DND-41 (cell line): ENCODE data around the gene UBE2D2.
A peak's percentile ranks its signal among the peaks of the same experiment; 100 is the strongest.

Experiments
- ATAC-seq: fragments of 200-7000 bp; cut with Tn5 transposase; 3 replicates; pipeline ENCODE4 v1.9.1; 2021; ENCODE audit warnings: low read depth; ENCODE audit not compliant: insufficient read depth
- DNase-seq: peaks from one replicate; pipeline ENCODE4 v3.0.0-alpha.2; 2020
- H2AFZ ChIP-seq: 2 replicates; pipeline ENCODE4 v1.6.0; 2012; ENCODE audit warnings: low read depth, low read length
- H3K27ac ChIP-seq: 2 replicates; pipeline ENCODE4 v1.5.1; 2012; ENCODE audit warnings: low read length, inconsistent platforms
- H3K27me3 ChIP-seq: fragments of 200-600 bp; sonication (generic); 2 replicates; pipeline ENCODE4 v1.6.0; 2012; ENCODE audit warnings: low read length, mild to moderate bottlenecking, inconsistent platforms; ENCODE audit not compliant: insufficient read depth, poor library complexity
- H3K36me3 ChIP-seq: 2 replicates; pipeline ENCODE4 v1.5.1; 2012; ENCODE audit warnings: low read length, inconsistent platforms; ENCODE audit not compliant: insufficient read depth
- H3K4me1 ChIP-seq: 2 replicates; pipeline ENCODE4 v1.5.1; 2012; ENCODE audit warnings: mild to moderate bottlenecking, low read length; ENCODE audit not compliant: insufficient read depth
- H3K4me2 ChIP-seq: 2 replicates; pipeline ENCODE4 v1.6.0; 2012; ENCODE audit warnings: mild to moderate bottlenecking, moderate library complexity, low read length, inconsistent platforms; ENCODE audit not compliant: insufficient read depth
- H3K4me3 ChIP-seq, 2 experiments: fragments of 200-600 bp in 1 of 2; shearing (Covaris generic) in 1 of 2; 2 replicates each; pipeline ENCODE4 v1.5.1; 2012 to 2016; ENCODE audit warnings: inconsistent platforms in 2 of 2, low read length in 2 of 2, mild to moderate bottlenecking in 2 of 2, low read depth in 1 of 2, moderate library complexity in 1 of 2
- H3K79me2 ChIP-seq: 2 replicates; pipeline ENCODE4 v1.6.0; 2012; ENCODE audit warnings: low read length, inconsistent platforms; ENCODE audit not compliant: insufficient read depth
- H3K9ac ChIP-seq: 2 replicates; pipeline ENCODE4 v1.6.0; 2012; ENCODE audit warnings: low read depth, mild to moderate bottlenecking, inconsistent platforms, low read length, moderate library complexity
- H3K9me3 ChIP-seq: 2 replicates; pipeline ENCODE4 v1.5.1; 2012; ENCODE audit warnings: low read length, moderate library complexity, mild to moderate bottlenecking, inconsistent platforms; ENCODE audit not compliant: insufficient read depth, severe bottlenecking
- H4K20me1 ChIP-seq: 2 replicates; pipeline ENCODE4 v1.6.0; 2012; ENCODE audit warnings: low read length; ENCODE audit not compliant: insufficient read depth
- EZH2 ChIP-seq: IDR thresholded peaks from 3 replicates; pipeline ENCODE4 v1.6.1; 2012; ENCODE audit warnings: borderline replicate concordance, low read depth, mild to moderate bottlenecking, moderate library complexity, low read length, inconsistent platforms; ENCODE audit not compliant: severe bottlenecking
- TF ChIP-seq, protein P1 (sequence below): IDR thresholded peaks from 2 replicates; pipeline ENCODE4 v1.5.1; 2012; ENCODE audit warnings: borderline replicate concordance, low read length, moderate library complexity, mild to moderate bottlenecking; ENCODE audit not compliant: poor library complexity, severe bottlenecking; ENCODE audit errors: extremely low read depth

Gene UBE2D2

DNA sequence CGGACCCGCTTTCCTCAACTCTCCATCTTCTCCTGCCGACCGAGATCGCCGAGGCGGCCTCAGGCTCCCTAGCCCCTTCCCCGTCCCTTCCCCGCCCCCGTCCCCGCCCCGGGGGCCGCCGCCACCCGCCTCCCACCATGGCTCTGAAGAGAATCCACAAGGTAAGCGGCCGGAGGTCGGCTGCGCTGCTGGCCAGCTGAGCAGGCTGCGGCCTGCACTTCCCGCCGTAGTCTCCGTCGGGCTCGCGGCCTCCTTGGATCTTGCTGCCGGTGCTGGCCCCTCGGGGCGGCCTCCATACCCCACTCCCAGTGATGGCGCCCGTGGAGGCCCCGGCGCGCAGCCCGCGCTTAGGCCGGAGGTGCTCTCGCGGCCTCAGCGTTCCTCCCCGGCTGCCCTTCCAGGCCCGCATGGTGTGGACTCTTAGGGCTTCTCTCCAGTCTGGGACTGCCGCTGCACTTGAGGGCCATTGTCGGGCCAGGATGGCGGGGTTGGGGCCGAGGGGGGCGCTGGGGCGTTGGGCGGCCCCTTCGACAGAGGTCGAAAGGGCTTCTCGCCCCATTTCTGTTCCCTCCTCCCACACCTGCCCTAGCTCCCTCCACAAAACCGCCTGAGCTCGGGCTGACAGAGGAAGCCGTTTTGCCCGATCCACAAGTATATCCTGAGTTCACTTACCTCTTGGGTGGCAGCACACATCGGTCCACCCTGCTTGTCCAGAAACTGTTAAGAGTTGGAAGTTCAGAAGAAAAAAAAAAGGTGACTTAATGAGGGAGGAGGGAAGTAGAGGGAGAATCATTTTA lies 714 bp downstream of the UBE2D2 start:
- peaks cover 53% of the 10 kb centered on the region for H3K4me1 ChIP-seq
- H3K27me3 ChIP-seq: no peaks in the 10 kb centered on the region
- peaks cover 42% of the 10 kb centered on the region for H4K20me1 ChIP-seq
- no peaks in the 10 kb centered on the region for H3K9me3 ChIP-seq
- H3K4me3 ChIP-seq: peak overlapping the region; percentile 53 to 75
- H3K27ac ChIP-seq: peak overlapping the region; percentile 92
- peaks cover 22% of the 10 kb centered on the region for H3K36me3 ChIP-seq
- H2AFZ ChIP-seq: peak overlapping the region; percentile 84
- peak; percentile 35 for ATAC-seq
- TF ChIP-seq, protein P1, sequence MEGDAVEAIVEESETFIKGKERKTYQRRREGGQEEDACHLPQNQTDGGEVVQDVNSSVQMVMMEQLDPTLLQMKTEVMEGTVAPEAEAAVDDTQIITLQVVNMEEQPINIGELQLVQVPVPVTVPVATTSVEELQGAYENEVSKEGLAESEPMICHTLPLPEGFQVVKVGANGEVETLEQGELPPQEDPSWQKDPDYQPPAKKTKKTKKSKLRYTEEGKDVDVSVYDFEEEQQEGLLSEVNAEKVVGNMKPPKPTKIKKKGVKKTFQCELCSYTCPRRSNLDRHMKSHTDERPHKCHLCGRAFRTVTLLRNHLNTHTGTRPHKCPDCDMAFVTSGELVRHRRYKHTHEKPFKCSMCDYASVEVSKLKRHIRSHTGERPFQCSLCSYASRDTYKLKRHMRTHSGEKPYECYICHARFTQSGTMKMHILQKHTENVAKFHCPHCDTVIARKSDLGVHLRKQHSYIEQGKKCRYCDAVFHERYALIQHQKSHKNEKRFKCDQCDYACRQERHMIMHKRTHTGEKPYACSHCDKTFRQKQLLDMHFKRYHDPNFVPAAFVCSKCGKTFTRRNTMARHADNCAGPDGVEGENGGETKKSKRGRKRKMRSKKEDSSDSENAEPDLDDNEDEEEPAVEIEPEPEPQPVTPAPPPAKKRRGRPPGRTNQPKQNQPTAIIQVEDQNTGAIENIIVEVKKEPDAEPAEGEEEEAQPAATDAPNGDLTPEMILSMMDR: no peak
- no peak for TF ChIP-seq EZH2
- H3K9ac ChIP-seq: peak overlapping the region; percentile 80
- H3K4me2 ChIP-seq: peak overlapping the region; percentile 86
- H3K79me2 ChIP-seq: peaks cover 62% of the 10 kb centered on the region
- peak; percentile 53 for DNase-seq

DNA sequence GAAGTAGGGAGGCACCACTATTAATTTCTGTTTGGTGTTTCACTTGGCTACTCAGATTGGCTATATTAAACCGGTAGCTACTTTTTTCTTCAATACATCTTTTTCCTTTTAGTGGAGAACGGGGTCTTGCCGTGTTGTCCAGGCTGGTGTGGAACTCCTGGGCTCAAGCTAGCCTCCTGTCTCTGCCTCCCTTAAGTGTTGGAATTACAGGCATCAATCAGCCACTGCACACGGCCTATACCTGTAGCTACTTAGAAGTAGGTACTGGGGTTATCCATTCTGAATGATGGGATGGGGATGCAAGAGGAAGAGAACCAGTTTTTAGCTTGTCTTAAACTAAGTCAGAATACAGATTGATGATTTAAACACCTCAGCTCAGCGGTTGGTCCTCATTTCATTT lies 1.7 kb downstream of the UBE2D2 start:
- Histone ChIP-seq H2AFZ (no peak overlapping the region), H3K36me3 (peaks cover 30% of the 10 kb centered on the region), H3K9me3 (no peaks in the 10 kb centered on the region), H3K27me3 (no peaks in the 10 kb centered on the region), H3K79me2 (peaks cover 72% of the 10 kb centered on the region), H3K27ac (peak overlapping the region; percentile 92), H3K9ac (peak overlapping the region; percentile 80), H3K4me2 (peak overlapping the region; percentile 86), H4K20me1 (peaks cover 52% of the 10 kb centered on the region), H3K4me1 (peaks cover 53% of the 10 kb centered on the region), H3K4me3 (peak overlapping the region; percentile 53 to 75; a peak in 3 of 4 replicates)
- TF ChIP-seq EZH2: no peak
- TF ChIP-seq, protein P1: no peak
- DNase-seq: no peak
- no peak for ATAC-seq

DNA sequence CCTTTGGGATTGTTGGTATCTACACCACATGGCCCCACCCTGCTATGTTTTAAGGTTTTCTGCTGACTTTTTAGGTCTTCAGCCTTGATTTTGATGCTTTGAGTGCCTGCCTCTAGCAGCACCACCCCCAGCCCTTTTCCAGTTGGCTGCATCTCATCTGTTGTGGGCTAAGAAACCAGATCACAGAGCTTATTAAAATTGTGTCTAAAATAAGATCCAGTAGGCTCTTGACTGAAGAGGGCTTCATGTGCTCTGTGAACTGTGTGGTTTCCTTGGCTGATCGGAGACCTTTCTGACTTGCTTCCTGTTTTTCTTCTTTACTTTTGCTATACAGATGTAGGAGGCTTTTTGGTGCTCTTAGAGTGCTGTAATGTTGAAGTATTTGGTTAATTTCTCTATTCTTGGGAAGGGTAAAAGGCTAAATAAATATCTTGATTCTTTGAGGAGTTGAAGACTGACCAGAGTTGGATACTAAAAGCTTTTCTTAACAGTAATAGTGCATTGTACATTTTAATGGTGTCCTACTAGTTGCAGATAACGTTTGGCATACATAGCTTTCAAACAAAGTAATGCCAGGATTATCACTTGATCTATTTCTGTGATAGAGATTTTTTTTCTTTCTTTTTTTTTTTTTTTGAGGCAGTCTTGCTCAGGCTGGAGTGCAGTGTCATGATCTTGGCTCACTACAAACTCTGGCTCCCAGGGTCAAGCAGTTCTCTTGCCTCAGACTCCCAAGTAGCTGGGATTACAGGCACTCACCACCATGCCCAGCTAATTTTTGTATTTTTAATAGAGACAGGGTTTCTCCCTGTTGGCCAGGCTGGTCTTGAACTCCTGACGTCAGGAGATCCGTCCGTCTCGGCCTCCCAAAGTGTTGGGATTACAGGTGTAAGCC lies 4.5 kb downstream of the UBE2D2 start:
- ATAC-seq: peak; percentile 70
- Histone ChIP-seq H3K79me2 (peaks cover 97% of the 10 kb centered on the region), H3K27me3 (no peaks in the 10 kb centered on the region), H3K9me3 (no peaks in the 10 kb centered on the region), H4K20me1 (peaks cover 78% of the 10 kb centered on the region), H3K4me3 (no peak overlapping the region), H3K27ac (peak overlapping the region; percentile 52), H2AFZ (no peak overlapping the region), H3K36me3 (peaks cover 54% of the 10 kb centered on the region), H3K4me2 (peak overlapping the region; percentile 86), H3K9ac (peak overlapping the region; percentile 16), H3K4me1 (peaks cover 47% of the 10 kb centered on the region)
- DNase-seq: peak; percentile 77
- TF ChIP-seq, protein P1: no peak
- no peak for TF ChIP-seq EZH2
